HG03442 (cell line): Measurements from ENCODE around the gene DNAJB8.

Experiments used
- ATAC-seq: cut with Tn5 transposase; IDR thresholded peaks from one replicate; pipeline ENCODE4 v1.9.1; 2021; ENCODE audit warnings: mild to moderate bottlenecking, moderate library complexity; ENCODE audit not compliant: unreplicated experiment

The DNAJB8 gene

GRCh38 chr3:128466840-128467541, at the start of gene DNAJB8:
Gene DNAJB8, minus strand, starts transcription at chr3:128466890. Its CDS starts 3,645 bp downstream, at chr3:128463245.
- ATAC-seq, result no peak

GRCh38 chr3:128515967-128516366, 49.3 kb upstream of the DNAJB8 start:
- ATAC-seq, result no peak

GRCh38 chr3:128508852-128509251, 42.2 kb upstream of the DNAJB8 start:
- no peak for ATAC-seq

GRCh38 chr3:128506754-128507153, 40.1 kb upstream of the DNAJB8 start:
- no peak for ATAC-seq

- ATAC-seq, result no peak
Observed at GRCh38 chr3:128505771-128506170, 39.1 kb upstream of the DNAJB8 start.

- ATAC-seq, result no peak
Observed at GRCh38 chr3:128504963-128505730, 38.5 kb upstream of the DNAJB8 start.

GRCh38 chr3:128504533-128504915, 37.8 kb upstream of the DNAJB8 start:
- no peak for ATAC-seq

- no peak for ATAC-seq
Observed at GRCh38 chr3:128503751-128504532, 37.3 kb upstream of the DNAJB8 start.

- ATAC-seq, result no peak
Observed at GRCh38 chr3:128503164-128503651, 36.5 kb upstream of the DNAJB8 start.

- no peak for ATAC-seq
Observed at GRCh38 chr3:128502712-128503111, 36.0 kb upstream of the DNAJB8 start.

GRCh38 chr3:128501431-128501830, 34.7 kb upstream of the DNAJB8 start:
- ATAC-seq, result no peak

- ATAC-seq, result no peak
Observed at GRCh38 chr3:128500556-128500955, 33.9 kb upstream of the DNAJB8 start.

GRCh38 chr3:128499724-128500275, 33.1 kb upstream of the DNAJB8 start:
- ATAC-seq, result no peak

- ATAC-seq, result no peak
Observed at GRCh38 chr3:128498901-128499530, 32.3 kb upstream of the DNAJB8 start.

- no peak for ATAC-seq
Observed at GRCh38 chr3:128498127-128498626, 31.5 kb upstream of the DNAJB8 start.

- ATAC-seq, result no peak
Observed at GRCh38 chr3:128497305-128498126, 30.8 kb upstream of the DNAJB8 start.

- ATAC-seq, result no peak
Observed at GRCh38 chr3:128496602-128497304, 30.1 kb upstream of the DNAJB8 start.

GRCh38 chr3:128496019-128496601, 29.4 kb upstream of the DNAJB8 start:
- ATAC-seq, result no peak
